Rectal smooth muscle tissue (tissue), 1 donor: Measurements from ENCODE around the gene USP1.

Source experiments
- H3K27ac ChIP-seq: one replicate; pipeline ENCODE4 v1.7.0; 2013; ENCODE audit warnings: low read depth, low read length, inconsistent platforms
- H3K27me3 ChIP-seq: one replicate; pipeline ENCODE4 v1.7.0; 2013; ENCODE audit warnings: low read length; ENCODE audit not compliant: control insufficient read depth, insufficient read depth
- H3K36me3 ChIP-seq: one replicate; pipeline ENCODE4 v1.7.0; 2013; ENCODE audit warnings: low read length; ENCODE audit not compliant: control insufficient read depth, insufficient read depth
- H3K4me1 ChIP-seq: one replicate; pipeline ENCODE4 v1.7.0; 2013; ENCODE audit warnings: low read length; ENCODE audit not compliant: control insufficient read depth, insufficient read depth
- H3K4me3 ChIP-seq: one replicate; pipeline ENCODE4 v1.7.0; 2013; ENCODE audit warnings: low read length
- H3K9ac ChIP-seq: one replicate; pipeline ENCODE4 v1.7.0; 2013; ENCODE audit warnings: low read length

Gene USP1

DNA sequence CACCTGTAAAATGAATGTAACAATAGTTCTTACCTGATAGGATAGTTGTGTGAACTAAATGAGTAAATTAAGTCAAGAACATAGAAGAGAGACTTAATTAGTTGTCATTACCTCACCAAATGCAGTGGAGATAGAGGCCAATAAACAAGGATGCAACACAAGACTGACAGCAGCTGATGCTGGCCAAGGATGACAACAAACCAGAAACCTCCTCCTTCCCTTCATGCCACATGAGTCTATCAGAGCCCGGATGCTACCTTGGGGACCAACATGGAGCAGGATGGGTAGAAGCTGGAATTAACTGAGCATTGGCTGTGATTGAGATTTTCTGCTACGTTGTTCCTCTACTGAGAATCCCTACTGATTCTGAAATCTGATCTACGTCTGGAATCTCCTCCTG lies 30.3 kb upstream of the USP1 start:
- no peak overlapping the region for H3K27ac ChIP-seq
- no peak overlapping the region for H3K9ac ChIP-seq
- H3K36me3 ChIP-seq = no peaks in the 10 kb centered on the region
- no peaks in the 10 kb centered on the region for H3K4me1 ChIP-seq
- H3K27me3 ChIP-seq = no peaks in the 10 kb centered on the region
- H3K4me3 ChIP-seq = no peak overlapping the region

DNA sequence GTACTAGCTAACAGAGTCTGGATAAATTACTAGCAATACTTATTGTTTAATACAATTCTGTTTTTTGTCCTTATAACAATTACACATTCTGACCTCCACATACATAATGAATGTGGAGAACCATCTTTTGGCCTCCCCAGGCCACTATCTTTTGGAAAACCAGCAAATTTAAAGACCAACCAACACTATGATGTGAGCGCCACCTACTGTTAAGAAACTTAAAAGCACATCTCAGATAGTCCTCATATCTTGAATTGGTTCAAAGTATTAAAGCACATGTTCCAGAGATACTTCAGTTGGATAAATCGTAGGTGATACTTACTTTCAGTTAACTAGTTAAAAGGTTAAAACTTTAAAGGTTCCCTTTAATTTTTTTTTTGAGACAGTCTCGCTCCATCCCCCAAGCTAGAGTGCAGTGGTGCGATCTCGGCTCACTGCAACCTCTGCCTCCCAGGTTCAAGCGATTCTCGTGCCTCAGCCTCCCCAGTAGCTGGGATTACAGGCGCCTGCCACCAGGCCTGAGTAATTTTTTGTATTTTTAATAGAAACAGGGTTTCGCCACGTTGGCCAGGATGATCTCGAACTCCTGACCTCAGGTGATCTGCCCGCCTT lies 29.3 kb upstream of the USP1 start:
- Histone ChIP-seq H3K36me3 (no peaks in the 10 kb centered on the region), H3K27me3 (no peaks in the 10 kb centered on the region), H3K9ac (no peak overlapping the region), H3K4me1 (no peaks in the 10 kb centered on the region), H3K27ac (no peak overlapping the region), H3K4me3 (no peak overlapping the region)

DNA sequence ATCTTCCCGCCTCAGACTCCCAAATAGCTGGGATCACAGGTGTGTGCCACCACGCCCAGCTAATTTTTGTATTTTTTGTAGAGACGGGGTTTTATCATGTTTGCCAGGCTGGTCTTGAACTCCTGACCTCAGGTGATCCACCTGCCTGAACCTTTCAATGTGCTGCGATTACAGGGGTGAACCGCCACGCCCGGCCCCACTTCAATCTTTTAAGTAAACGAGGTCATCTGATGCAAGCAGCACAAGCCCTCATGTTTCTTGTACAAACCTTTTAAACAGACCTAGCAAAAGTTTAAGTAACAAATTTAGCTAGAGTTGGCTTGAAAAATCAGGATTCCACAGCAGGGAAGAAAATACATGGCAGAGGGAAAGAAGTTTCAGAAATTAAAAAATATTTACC lies 21.2 kb upstream of the USP1 start:
- H3K4me1 ChIP-seq = no peaks in the 10 kb centered on the region
- H3K9ac ChIP-seq = no peak overlapping the region
- H3K27ac ChIP-seq = no peak overlapping the region
- no peaks in the 10 kb centered on the region for H3K36me3 ChIP-seq
- no peaks in the 10 kb centered on the region for H3K27me3 ChIP-seq
- H3K4me3 ChIP-seq = no peak overlapping the region

DNA sequence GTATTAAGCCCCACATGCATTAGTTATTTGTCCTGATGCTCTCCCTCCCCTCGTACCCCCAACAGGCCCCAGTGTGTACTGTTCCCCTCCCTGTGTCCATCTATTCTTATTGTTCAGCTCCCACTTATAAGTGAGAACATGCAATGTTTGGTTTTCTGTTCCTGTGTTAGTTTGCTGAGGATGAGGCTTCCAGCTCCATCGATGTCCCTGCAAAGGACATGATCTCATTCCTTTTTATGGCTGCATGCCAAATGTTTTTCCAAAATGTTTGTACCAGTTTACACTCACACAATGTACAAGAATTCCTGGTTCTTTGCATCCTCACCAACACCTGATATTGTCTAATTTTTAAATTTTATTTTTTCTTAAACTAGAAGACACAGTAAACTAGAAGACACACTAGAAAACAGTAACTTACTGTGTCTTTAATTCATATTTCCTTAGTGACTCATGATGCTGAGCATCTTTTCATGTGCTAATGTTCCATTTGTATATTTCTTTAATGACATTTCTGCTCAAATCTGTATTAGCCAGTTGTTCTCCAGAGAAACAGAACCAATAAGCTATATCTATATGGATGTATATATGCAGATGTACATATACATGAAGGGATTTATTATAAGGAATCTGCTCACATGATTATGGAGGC lies 19.4 kb upstream of the USP1 start:
- Histone ChIP-seq H3K9ac (no peak overlapping the region), H3K4me3 (no peak overlapping the region), H3K27ac (no peak overlapping the region), H3K4me1 (no peaks in the 10 kb centered on the region), H3K36me3 (no peaks in the 10 kb centered on the region), H3K27me3 (no peaks in the 10 kb centered on the region)

DNA sequence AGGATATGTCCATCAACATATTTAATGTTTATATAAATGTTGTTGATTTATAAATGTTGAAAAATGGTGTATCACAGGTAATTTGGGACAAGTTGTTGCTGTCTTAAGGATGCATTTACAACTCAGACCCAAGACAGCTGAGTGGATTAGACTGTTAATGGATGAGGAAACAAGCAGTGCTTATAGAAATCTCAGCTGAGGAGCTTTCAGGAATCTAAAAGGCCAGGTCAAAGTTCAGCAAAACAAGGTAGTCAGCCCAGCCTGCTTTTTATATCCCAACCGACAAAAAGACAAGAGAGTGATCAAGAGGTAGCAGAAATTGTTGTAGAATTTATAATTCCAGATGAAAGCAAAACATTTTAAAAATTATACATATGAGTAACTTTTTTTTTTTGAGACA lies 16.6 kb upstream of the USP1 start:
- H3K4me1 ChIP-seq = no peaks in the 10 kb centered on the region
- H3K27me3 ChIP-seq = no peaks in the 10 kb centered on the region
- H3K27ac ChIP-seq = no peak overlapping the region
- no peaks in the 10 kb centered on the region for H3K36me3 ChIP-seq
- H3K9ac ChIP-seq = no peak overlapping the region
- H3K4me3 ChIP-seq = no peak overlapping the region

DNA sequence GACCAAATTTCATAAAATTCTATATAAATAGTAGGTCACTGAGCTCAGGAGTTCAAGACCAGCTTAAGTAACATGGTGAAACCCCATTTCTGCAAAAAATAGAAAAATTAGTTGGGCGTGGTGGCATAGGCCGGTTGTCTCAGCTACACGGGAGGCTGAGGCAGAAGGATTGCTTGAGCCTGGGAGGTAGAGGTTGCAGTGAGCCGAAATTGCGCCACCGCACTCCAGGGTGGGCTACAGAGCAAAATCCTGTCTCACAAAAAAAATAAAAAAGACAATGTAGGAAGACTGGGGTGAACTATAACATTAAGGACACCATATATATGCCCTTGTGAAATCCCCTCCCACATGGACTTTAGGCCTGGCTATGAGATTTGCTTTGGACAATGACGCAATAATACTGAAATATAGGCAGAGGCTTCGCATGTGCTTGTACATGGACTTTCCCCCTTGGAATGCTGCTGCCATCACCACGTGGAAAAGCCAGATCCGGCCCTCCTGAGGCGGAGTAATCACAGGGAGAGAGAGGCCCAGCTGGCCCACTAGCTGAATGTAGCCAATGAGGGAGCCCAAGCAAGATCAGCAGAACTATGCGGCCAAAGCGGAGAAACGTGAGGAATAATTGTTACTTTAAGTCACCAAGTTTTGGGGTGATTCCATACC lies 13.1 kb upstream of the USP1 start:
- Histone ChIP-seq H3K36me3 (no peaks in the 10 kb centered on the region), H3K27ac (no peak overlapping the region), H3K9ac (no peak overlapping the region), H3K27me3 (no peaks in the 10 kb centered on the region), H3K4me3 (no peak overlapping the region), H3K4me1 (no peaks in the 10 kb centered on the region)

DNA sequence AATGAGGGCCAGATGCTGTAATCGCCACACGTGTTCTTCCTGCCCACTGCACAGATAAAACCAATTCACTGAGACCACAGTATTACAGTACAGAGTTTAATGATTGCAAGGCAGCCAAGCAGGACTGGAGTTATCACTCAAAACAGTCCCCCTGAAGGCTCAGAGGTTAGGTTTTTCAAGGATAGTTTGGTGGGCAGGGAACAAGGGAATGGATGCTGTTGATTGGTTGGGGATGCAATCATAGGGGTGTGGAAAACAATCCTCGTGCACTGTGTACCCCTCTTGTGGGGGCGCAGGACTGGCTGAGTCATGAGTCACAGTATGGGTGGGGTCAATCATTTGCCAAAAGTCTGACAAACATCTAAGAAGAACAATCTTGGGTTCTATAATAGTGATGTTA lies 12.4 kb upstream of the USP1 start:
- no peak overlapping the region for H3K4me3 ChIP-seq
- no peak overlapping the region for H3K9ac ChIP-seq
- no peak overlapping the region for H3K27ac ChIP-seq
- no peaks in the 10 kb centered on the region for H3K36me3 ChIP-seq
- H3K4me1 ChIP-seq = no peaks in the 10 kb centered on the region
- H3K27me3 ChIP-seq = no peaks in the 10 kb centered on the region

DNA sequence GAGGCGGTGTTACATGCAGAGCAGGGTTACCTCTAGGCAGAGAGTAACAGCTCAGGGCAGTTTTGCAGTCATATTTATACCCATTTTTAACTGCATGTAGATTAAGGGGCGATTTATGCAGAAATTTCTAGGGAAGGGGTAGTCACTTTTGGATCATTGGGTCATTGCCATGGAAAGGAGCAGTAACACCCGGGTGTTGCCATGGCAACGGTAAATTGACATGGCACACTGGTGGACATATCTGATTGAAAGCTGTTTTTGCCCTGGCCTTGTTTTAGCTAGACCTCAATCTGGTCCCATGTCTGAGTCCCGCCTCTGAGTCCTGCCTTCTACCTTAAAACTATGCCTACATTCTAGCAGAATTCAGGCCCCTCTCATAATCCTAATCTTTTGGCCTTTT lies 11.8 kb upstream of the USP1 start:
- Histone ChIP-seq H3K4me3 (no peak overlapping the region), H3K36me3 (no peaks in the 10 kb centered on the region), H3K27me3 (no peaks in the 10 kb centered on the region), H3K9ac (no peak overlapping the region), H3K27ac (no peak overlapping the region), H3K4me1 (no peaks in the 10 kb centered on the region)

DNA sequence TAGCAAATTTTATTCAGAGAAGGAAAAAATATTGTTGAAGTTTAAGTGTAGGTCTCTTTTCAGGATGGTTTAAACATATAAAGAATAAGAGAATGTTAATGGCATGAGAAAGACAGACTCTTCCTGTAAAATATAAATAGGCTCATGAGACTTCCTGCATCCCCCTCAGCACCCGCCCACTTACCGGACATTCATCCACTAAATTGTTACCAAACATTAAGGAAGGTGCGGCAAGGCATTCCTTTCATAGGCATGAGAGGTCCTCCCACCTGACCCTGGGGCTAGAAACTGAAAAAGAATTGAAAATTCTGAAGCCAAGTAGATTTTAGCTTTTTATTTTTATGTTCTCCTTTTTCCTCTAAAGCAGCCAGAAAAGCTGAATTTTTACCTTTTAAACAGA lies 10.6 kb upstream of the USP1 start:
- Histone ChIP-seq H3K4me1 (no peaks in the 10 kb centered on the region), H3K27me3 (no peaks in the 10 kb centered on the region), H3K9ac (no peak overlapping the region), H3K27ac (no peak overlapping the region), H3K4me3 (no peak overlapping the region), H3K36me3 (no peaks in the 10 kb centered on the region)

DNA sequence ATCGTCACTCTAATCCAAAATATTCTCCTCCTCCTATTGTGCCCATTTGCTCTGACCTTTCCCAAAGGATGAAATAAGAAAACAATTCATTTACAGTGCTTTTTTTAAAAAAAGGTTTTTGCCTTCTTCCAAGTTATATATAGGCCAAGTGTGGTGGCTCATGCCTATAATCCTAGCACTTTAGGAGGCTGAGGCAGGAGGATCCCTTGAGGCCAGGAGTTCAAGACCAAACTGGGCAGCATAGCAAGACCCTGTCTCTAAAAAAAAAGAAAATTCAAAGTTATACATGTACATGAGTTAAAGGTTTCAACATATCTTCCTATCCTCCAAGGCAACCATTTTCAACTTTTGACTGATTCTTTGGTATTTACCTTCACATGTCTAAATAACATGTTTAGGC lies 10.1 kb upstream of the USP1 start:
- Histone ChIP-seq H3K4me1 (no peaks in the 10 kb centered on the region), H3K27me3 (no peaks in the 10 kb centered on the region), H3K27ac (no peak overlapping the region), H3K9ac (no peak overlapping the region), H3K4me3 (no peak overlapping the region), H3K36me3 (no peaks in the 10 kb centered on the region)

DNA sequence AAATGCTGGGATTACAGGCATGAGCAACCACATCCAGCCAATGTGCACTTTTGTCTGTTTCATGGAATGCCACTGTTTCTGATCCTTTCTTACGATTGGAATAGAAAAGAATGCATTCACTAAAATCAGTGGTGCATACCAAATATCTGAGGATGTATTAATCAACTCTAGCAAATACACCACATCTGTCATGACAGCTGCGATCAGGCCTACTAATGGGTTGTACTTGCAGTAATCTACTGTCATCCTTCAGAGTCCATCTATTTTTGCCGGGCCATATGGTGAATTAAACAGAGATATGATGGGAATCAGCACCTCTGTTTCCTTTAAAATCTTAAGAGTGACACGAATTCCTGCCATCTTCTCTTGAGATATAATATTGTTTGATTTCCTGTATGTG lies 8.5 kb upstream of the USP1 start:
- Histone ChIP-seq H3K36me3 (no peaks in the 10 kb centered on the region), H3K27me3 (no peaks in the 10 kb centered on the region), H3K4me3 (no peak overlapping the region), H3K4me1 (no peaks in the 10 kb centered on the region), H3K27ac (no peak overlapping the region), H3K9ac (no peak overlapping the region)

DNA sequence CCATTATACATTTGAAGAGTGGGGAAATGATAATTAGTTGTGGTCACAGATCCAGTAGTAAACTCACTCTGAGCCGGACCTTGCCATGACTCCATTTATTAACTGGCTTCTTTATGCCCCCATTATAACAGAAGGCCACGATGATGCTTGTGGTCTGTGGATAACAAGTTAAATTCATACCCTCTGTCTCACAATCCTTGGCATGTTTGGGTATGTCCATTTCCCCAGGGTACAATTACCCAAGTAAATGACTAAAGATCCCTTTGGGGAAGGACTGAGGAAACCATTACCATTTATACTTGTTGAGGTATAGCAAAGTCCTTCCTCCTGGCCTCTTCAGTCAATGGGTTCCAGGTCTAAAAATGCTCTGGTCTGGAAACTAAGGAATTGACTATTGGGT lies 7.3 kb upstream of the USP1 start:
- Histone ChIP-seq H3K9ac (no peak overlapping the region), H3K27ac (no peak overlapping the region), H3K4me1 (no peaks in the 10 kb centered on the region), H3K36me3 (no peaks in the 10 kb centered on the region), H3K4me3 (no peak overlapping the region), H3K27me3 (no peaks in the 10 kb centered on the region)
